Endothelial cell of umbilical vein (primary cell): Measurements from ENCODE around the gene EML6. TPM values are rescaled to one million over a fixed set of nuclear protein-coding genes. Genes with fewer than 3 reads are reported as not detected.

Experiments used
- BruUV-seq: library from RNA; stranded (reverse); fragments of 400-500 nt; replicated peaks from 2 replicates; lab custom pipeline; 2021; lab: Mats Ljungman, UMichigan
- CTCF ChIA-PET: fragments of 300-600, 350-600 bp; sonication (Branson Sonifier 250); formaldehyde crosslinking; loops from one replicate; lab custom pipeline; 2021; ENCODE audit warnings: antibody characterized with exemption, inconsistent platforms; lab: Charles Lee
- POLR2A ChIA-PET: fragments of 300-600, 350-600 bp; sonication (Branson Sonifier 250); formaldehyde crosslinking; loops from one replicate; lab custom pipeline; 2021; ENCODE audit warnings: antibody characterized with exemption, inconsistent platforms; lab: Charles Lee
- DNase-seq: peaks from one replicate; pipeline ENCODE4 v3.0.0-alpha.2; 2011; ENCODE audit warnings: low read depth, low spot score
- FAIRE-seq: peaks from 2 replicates; lab custom pipeline; 2011; peaks lifted over from hg19 to GRCh38; lab: Jason Lieb, UNC
- H2AFZ ChIP-seq: 2 replicates; pipeline ENCODE4 v1.6.0; 2012; ENCODE audit warnings: low read depth, low read length, control low read depth, inconsistent platforms
- H3K27ac ChIP-seq: 2 replicates; pipeline ENCODE4 v1.5.1; 2011; ENCODE audit warnings: low read depth, mild to moderate bottlenecking, control low read depth, low read length, moderate library complexity; ENCODE audit not compliant: insufficient read depth
- H3K27me3 ChIP-seq, 2 experiments: 2 replicates each; pipeline versions ENCODE4 v1.6.0 to v1.6.1; 2011; ENCODE audit warnings: low read length in 2 of 2, mixed read lengths in 1 of 2; ENCODE audit not compliant: control insufficient read depth in 2 of 2, insufficient read depth in 2 of 2
- H3K36me3 ChIP-seq, 2 experiments: 2 replicates in 1 of 2; 3 replicates in 1 of 2; pipeline ENCODE4 v1.5.1; 2011; ENCODE audit warnings: low read length in 2 of 2, mild to moderate bottlenecking in 1 of 2, moderate library complexity in 1 of 2; ENCODE audit not compliant: control insufficient read depth in 2 of 2, insufficient read depth in 2 of 2; ENCODE audit errors: extremely low read depth in 1 of 2
- H3K4me1 ChIP-seq: 3 replicates; pipeline ENCODE4 v1.5.1; 2011; ENCODE audit warnings: mild to moderate bottlenecking, low read length; ENCODE audit not compliant: control insufficient read depth, insufficient read depth; ENCODE audit errors: extremely low read depth
- H3K4me2 ChIP-seq: 2 replicates; pipeline ENCODE4 v1.6.1; 2011; ENCODE audit warnings: low read length, control low read depth, mixed read lengths; ENCODE audit not compliant: insufficient read depth
- H3K4me3 ChIP-seq, 3 experiments: fragments of 200-600 bp in 1 of 3; sonication (generic), shearing (Covaris generic) in 1 of 3; replicated peaks in 1 of 3; 2 replicates each; pipeline ENCODE4 v1.5.1; 2011 to 2016; ENCODE audit warnings: control low read depth in 3 of 3, low read length in 3 of 3, mild to moderate bottlenecking in 2 of 3, inconsistent platforms in 1 of 3, low read depth in 1 of 3, moderate library complexity in 1 of 3; ENCODE audit not compliant: insufficient read depth in 1 of 3
- H3K79me2 ChIP-seq: 2 replicates; pipeline ENCODE4 v1.6.0; 2012; ENCODE audit warnings: low read length, inconsistent platforms; ENCODE audit not compliant: control insufficient read depth, insufficient read depth
- H3K9ac ChIP-seq: replicated peaks from 2 replicates; pipeline ENCODE3; 2011; ENCODE audit warnings: low read length, control low read depth; ENCODE audit not compliant: insufficient read depth; ENCODE audit errors: extremely low read depth
- H3K9me1 ChIP-seq: replicated peaks from 3 replicates; pipeline ENCODE4 v1.6.0; 2011; ENCODE audit warnings: mild to moderate bottlenecking, low read length; ENCODE audit not compliant: control insufficient read depth, insufficient read depth; ENCODE audit errors: extremely low read depth
- H3K9me3 ChIP-seq: replicated peaks from 2 replicates; pipeline ENCODE4 v1.5.1; 2012; ENCODE audit warnings: low read length, inconsistent platforms; ENCODE audit not compliant: control insufficient read depth, insufficient read depth
- H4K20me1 ChIP-seq: replicated peaks from 2 replicates; pipeline ENCODE3; 2011; ENCODE audit warnings: mild to moderate bottlenecking, low read length; ENCODE audit not compliant: control insufficient read depth, insufficient read depth; ENCODE audit errors: extremely low read depth
- CTCF ChIP-seq, 2 donors: IDR thresholded peaks; 1 replicate in 1 of 2; 2 replicates in 1 of 2; pipeline ENCODE4 v1.5.1; 2011; ENCODE audit warnings: low read length in 2 of 2, mild to moderate bottlenecking in 2 of 2, moderate library complexity in 2 of 2, control low read depth in 1 of 2, inconsistent platforms in 1 of 2, low read depth in 1 of 2; ENCODE audit not compliant: insufficient read depth in 1 of 2; ENCODE audit errors: extremely low read depth in 1 of 2
- EZH2 ChIP-seq: IDR thresholded peaks from 2 replicates; pipeline ENCODE4 v1.6.1; 2012; ENCODE audit warnings: borderline replicate concordance, low read depth, mild to moderate bottlenecking, moderate library complexity, low read length, inconsistent platforms; ENCODE audit not compliant: severe bottlenecking
- FOS ChIP-seq: IDR thresholded peaks from 2 replicates; pipeline ENCODE4 v1.6.1; 2011; ENCODE audit warnings: mild to moderate bottlenecking, low read length, moderate library complexity, borderline replicate concordance; ENCODE audit not compliant: insufficient read depth
- GATA2 ChIP-seq: IDR thresholded peaks from 2 replicates; pipeline ENCODE4 v1.7.0; 2011; ENCODE audit warnings: low read depth, mild to moderate bottlenecking, moderate library complexity, mixed read lengths, low read length; ENCODE audit not compliant: insufficient read length, insufficient read depth
- JUN ChIP-seq: IDR thresholded peaks from 2 replicates; pipeline ENCODE4 v1.6.1; 2011; ENCODE audit warnings: borderline replicate concordance, low read depth; ENCODE audit not compliant: insufficient read length, insufficient read depth
- MAX ChIP-seq: IDR thresholded peaks from 2 replicates; pipeline ENCODE4 v1.6.1; 2011; ENCODE audit not compliant: insufficient read depth, insufficient read length
- MYC ChIP-seq: IDR thresholded peaks from one replicate; pipeline ENCODE4 v1.6.1; 2011; ENCODE audit warnings: mild to moderate bottlenecking, low read depth, low read length
- POLR2A ChIP-seq: IDR thresholded peaks from 2 replicates; pipeline ENCODE4 v1.6.1; 2012; ENCODE audit warnings: low read depth, mild to moderate bottlenecking, control low read depth, low read length
- POLR2AphosphoS5 ChIP-seq: IDR thresholded peaks from 2 replicates; pipeline ENCODE4 v1.6.1; 2012; ENCODE audit warnings: low read depth, mild to moderate bottlenecking, control low read depth, low read length, moderate library complexity; ENCODE audit not compliant: insufficient read depth
- dilution Hi-C: fragments of 300-500 bp; cut with MboI; formaldehyde crosslinking; loops from one replicate; pipeline ENCODE4 v1.15.0; 2019; ENCODE audit warnings: low sequenced_read_pairs; ENCODE audit not compliant: extremely low pct_ligation_motif_present
- intact Hi-C: fragments of 100-400 bp; cut with micrococcal nuclease; formaldehyde crosslinking; loops from one replicate; pipeline ENCODE4 v1.10.0; 2022
- polyA plus RNA-seq, 4 experiments: library from polyadenylated mRNA; depleted of rRNA in 3 of 4; stranded (reverse) in 3 of 4; unstranded in 1 of 4; fragments of >200 nt; gene quantifications; 2 replicates each; pipeline versions ENCODE4 v1.2.1 to v1.2.3, GENCODE V29; 2011 to 2012; ENCODE audit warnings: missing spikeins in 1 of 4
- total RNA-seq: library from RNA; stranded (reverse); gene quantifications from 2 replicates; pipeline ENCODE4 v1.2.3, GENCODE V29; 2021

The EML6 gene
- total and polyA plus RNA-seq, 2 donors (not counting 3 experiments of a cell fraction or from before 2014, with no cell fraction given) = 0.79 to 2.1 TPM

- Histone ChIP-seq H3K79me2 (no peaks in the 10 kb centered on the region), H4K20me1 (no peaks in the 10 kb centered on the region), H2AFZ (no peak overlapping the region), H3K27me3 (no peaks in the 10 kb centered on the region), H3K4me3 (no peak overlapping the region), H3K27ac (no peak overlapping the region), H3K4me1 (peaks cover 10% of the 10 kb centered on the region), H3K4me2 (no peak overlapping the region), H3K36me3 (no peaks in the 10 kb centered on the region), H3K9me3 (no peaks in the 10 kb centered on the region), H3K9me1 (no peaks in the 10 kb centered on the region), H3K9ac (no peak overlapping the region)
- ChIA-PET POLR2A (no interaction called here), CTCF (interaction anchor here (1.0 kb wide), 1 partner anchor 264 kb away, joined by 3 read pairs; no protein-coding TSS in a partner anchor)
- intact Hi-C loops (loop anchor here (2.0 kb wide), 1 partner anchor 146 kb away; the partner anchor contains the start of gene RTN4), dilution Hi-C loops (no loop called here)
- DNase-seq (no peak), FAIRE-seq (no peak)
- no peak for TF ChIP-seq MYC
- no peak for TF ChIP-seq GATA2
- no peak for TF ChIP-seq CTCF (IDR thresholded peaks at IDR 0.05; ENCODE audit: extremely low read depth in 1 of 2, insufficient read depth in 1 of 2, low read depth in 1 of 2, low read length in 2 of 2)
- TF ChIP-seq FOS = no peak
- TF ChIP-seq EZH2 = no peak
- TF ChIP-seq POLR2AphosphoS5 = no peak
- no peak for TF ChIP-seq JUN
- no peak for TF ChIP-seq POLR2A
- no peak for TF ChIP-seq MAX
- BruUV-seq = no TSS peak
Observed at GRCh38 chr2:54904836-54905235, 181.4 kb downstream of the EML6 start.
